Natural killer cell (primary cell): ENCODE measurements around the gene ZBTB40. TPM values are rescaled to one million over a fixed set of nuclear protein-coding genes. Genes with fewer than 3 reads are reported as not detected.

Experiments
- ATAC-seq, 3 donors: fragments of 150-1000 bp in 2 of 3; fragments of 200-7000 bp in 1 of 3; cut with Tn5 transposase; 1 replicate in 1 of 3; 2 replicates in 2 of 3; pipeline ENCODE4 v1.10.0; 2021; ENCODE audit warnings: mild to moderate bottlenecking in 2 of 3, moderate library complexity in 2 of 3
- DNase-seq, 2 donors: peaks; one replicate each; pipeline versions ENCODE4 v3.0.0 to v3.0.0-alpha.2; 2013 to 2021; ENCODE audit warnings: mixed read lengths in 1 of 2
- H3K27ac ChIP-seq: one replicate; pipeline ENCODE4 v1.5.1; 2013; ENCODE audit warnings: mild to moderate bottlenecking, low read length
- H3K27me3 ChIP-seq: one replicate; pipeline ENCODE4 v1.6.1; 2013; ENCODE audit warnings: low read length; ENCODE audit not compliant: control insufficient read depth, insufficient read depth
- H3K36me3 ChIP-seq: one replicate; pipeline ENCODE4 v1.6.1; 2013; ENCODE audit warnings: low read length; ENCODE audit not compliant: control insufficient read depth, insufficient read depth
- H3K4me1 ChIP-seq: one replicate; pipeline ENCODE4 v1.6.1; 2013; ENCODE audit warnings: low read length; ENCODE audit not compliant: control insufficient read depth, insufficient read depth
- H3K4me3 ChIP-seq: one replicate; pipeline ENCODE4 v1.5.1; 2013; ENCODE audit warnings: low read length
- H3K9me3 ChIP-seq: one replicate; pipeline ENCODE4 v1.6.1; 2013; ENCODE audit warnings: low read length; ENCODE audit not compliant: control insufficient read depth, insufficient read depth
- H3K27ac Mint-ChIP-seq, 2 donors: one replicate each; pipeline ENCODE4 v1.8.0; 2022; ENCODE audit warnings: mild to moderate bottlenecking in 2 of 2, mixed read lengths in 2 of 2, moderate library complexity in 1 of 2
- H3K27me3 Mint-ChIP-seq, 2 donors: one replicate each; pipeline ENCODE4 v1.8.0; 2022; ENCODE audit warnings: low read depth in 2 of 2, mixed read lengths in 2 of 2
- H3K36me3 Mint-ChIP-seq: one replicate; pipeline ENCODE4 v1.8.0; 2022; ENCODE audit warnings: mixed read lengths
- H3K4me1 Mint-ChIP-seq, 2 donors: one replicate each; pipeline ENCODE4 v1.8.0; 2022; ENCODE audit warnings: mixed read lengths in 2 of 2
- H3K4me3 Mint-ChIP-seq: one replicate; pipeline ENCODE4 v1.8.0; 2022; ENCODE audit warnings: mild to moderate bottlenecking, moderate library complexity, mixed read lengths
- H3K9me3 Mint-ChIP-seq, 2 donors: one replicate each; pipeline ENCODE4 v1.8.0; 2022; ENCODE audit warnings: mixed read lengths in 2 of 2
- WGBS: methylation state at CpG from one replicate; pipeline ENCODE4 v1.1.7; 2013; ENCODE audit warnings: missing lambda C conversion rate; ENCODE audit not compliant: insufficient coverage; 5-methylcytosine and 5-hydroxymethylcytosine counted together
- intact Hi-C: fragments of 100-400 bp; cut with micrococcal nuclease; formaldehyde crosslinking; loops from one replicate; pipeline ENCODE4 v1.14.2; 2022
- total RNA-seq, 4 donors: library from RNA; stranded (reverse); fragments of 120-200 nt in 1 of 4; gene quantifications; one replicate each; pipeline versions ENCODE4 v1.2.3 to v1.2.4, GENCODE V29; 2013 to 2022
- TF ChIP-seq, protein P1 (sequence below): fragments of 200-600 bp; IDR thresholded peaks from one replicate; pipeline ENCODE4 v1.8.0; 2022; ENCODE audit warnings: antibody characterized with exemption

The ZBTB40 gene
- total RNA-seq, 3 donors from 2014 or later (not counting 1 experiment from before 2014, with no cell fraction given): 32.9 to 37.6 (median 36.7) TPM

DNA sequence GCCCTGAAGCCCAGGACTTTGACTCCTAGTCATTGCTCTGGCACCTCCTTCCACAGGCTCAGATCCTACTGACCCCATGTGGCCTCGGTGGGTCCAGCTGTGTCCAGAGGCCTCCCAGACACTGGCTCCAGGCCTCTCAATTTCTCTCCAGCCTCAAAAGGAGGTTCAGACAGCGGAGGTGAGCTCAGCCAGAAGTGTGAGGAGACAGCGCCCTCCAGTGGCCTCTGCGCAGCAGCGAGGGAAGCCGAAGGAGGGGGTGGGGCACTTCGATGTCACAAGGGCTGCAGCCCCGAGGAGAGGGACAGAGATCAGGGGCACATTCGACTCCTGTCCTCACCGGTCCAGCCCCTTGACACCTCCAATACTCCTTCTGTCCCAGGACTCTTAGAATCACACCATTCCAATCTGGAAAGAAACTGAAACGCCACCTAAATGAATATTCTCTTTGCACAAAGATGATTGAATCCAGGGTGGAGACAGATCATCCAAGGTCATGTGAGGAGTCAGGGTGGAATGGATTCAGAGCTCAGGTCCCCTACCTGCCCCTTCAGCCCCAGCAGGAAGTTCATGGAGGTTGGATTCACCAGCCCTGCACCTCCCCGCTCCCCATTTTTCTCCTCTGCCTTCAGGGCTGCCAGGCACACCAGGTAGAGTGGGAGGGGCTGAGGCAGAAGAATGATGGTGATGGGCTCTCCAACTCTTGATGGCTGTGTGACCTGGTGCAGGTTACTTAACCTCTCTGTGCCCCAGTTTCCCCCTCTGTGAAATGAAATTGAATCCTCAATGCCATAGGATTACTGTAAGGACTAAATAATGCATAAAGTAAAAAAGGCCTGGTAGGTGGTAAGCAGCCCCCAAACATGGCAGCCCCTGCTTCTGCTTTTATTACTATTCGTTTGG, 34.8 kb upstream of the ZBTB40 start:
- no peak overlapping the region for H3K27ac Mint-ChIP-seq
- H3K9me3 ChIP-seq: no peaks in the 10 kb centered on the region
- H3K4me1 ChIP-seq: no peaks in the 10 kb centered on the region
- DNase-seq: peak; percentile 53 to 85
- TF ChIP-seq, protein P1, sequence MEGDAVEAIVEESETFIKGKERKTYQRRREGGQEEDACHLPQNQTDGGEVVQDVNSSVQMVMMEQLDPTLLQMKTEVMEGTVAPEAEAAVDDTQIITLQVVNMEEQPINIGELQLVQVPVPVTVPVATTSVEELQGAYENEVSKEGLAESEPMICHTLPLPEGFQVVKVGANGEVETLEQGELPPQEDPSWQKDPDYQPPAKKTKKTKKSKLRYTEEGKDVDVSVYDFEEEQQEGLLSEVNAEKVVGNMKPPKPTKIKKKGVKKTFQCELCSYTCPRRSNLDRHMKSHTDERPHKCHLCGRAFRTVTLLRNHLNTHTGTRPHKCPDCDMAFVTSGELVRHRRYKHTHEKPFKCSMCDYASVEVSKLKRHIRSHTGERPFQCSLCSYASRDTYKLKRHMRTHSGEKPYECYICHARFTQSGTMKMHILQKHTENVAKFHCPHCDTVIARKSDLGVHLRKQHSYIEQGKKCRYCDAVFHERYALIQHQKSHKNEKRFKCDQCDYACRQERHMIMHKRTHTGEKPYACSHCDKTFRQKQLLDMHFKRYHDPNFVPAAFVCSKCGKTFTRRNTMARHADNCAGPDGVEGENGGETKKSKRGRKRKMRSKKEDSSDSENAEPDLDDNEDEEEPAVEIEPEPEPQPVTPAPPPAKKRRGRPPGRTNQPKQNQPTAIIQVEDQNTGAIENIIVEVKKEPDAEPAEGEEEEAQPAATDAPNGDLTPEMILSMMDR: peak; percentile 72
- 18% methylated on average over 13 of the region's 13 CpGs for WGBS
- intact Hi-C loops: loop anchor here (10.0 kb wide), 1 partner anchor 312 kb away; no protein-coding TSS in a partner anchor
- no peak overlapping the region for H3K4me3 Mint-ChIP-seq
- no peaks in the 10 kb centered on the region for H3K36me3 ChIP-seq
- H3K4me1 Mint-ChIP-seq: no peaks in the 10 kb centered on the region
- no peak overlapping the region for H3K4me3 ChIP-seq
- peaks cover 2% of the 10 kb centered on the region for H3K27me3 ChIP-seq
- no peak overlapping the region for H3K27ac ChIP-seq
- peaks cover 28 to 33% of the 10 kb centered on the region in 2 donors for H3K27me3 Mint-ChIP-seq
- peak; percentile 74 to 86 (median 85) for ATAC-seq
- no peaks in the 10 kb centered on the region for H3K9me3 Mint-ChIP-seq
- no peaks in the 10 kb centered on the region for H3K36me3 Mint-ChIP-seq

DNA sequence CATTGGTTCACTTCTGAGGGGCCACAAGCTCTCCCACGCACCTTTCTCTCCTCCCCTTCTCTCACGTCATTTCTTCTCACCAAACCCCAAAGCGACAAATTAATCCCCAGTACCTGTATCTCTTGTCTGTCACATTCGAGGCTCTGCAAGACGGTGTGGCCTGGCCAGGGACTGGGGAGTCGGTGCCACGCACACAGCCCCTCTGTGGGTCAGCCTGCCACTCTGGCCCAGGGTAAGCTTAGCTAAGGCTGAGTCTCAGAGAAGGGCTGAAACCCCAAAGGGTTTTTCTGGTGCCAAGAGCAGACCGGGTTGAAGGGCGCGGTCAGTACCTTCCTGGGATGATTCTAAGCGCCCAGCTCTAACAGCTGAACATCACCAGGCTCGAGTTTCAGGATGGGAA, 34.2 kb upstream of the ZBTB40 start:
- Histone ChIP-seq H3K36me3 (no peaks in the 10 kb centered on the region), H3K9me3 (no peaks in the 10 kb centered on the region), H3K4me3 (no peak overlapping the region), H3K4me1 (no peaks in the 10 kb centered on the region), H3K27me3 (peaks cover 2% of the 10 kb centered on the region), H3K27ac (no peak overlapping the region)
- no peak overlapping the region for H3K4me3 Mint-ChIP-seq
- intact Hi-C loops: loop anchor here (10.0 kb wide), 1 partner anchor 313 kb away; no protein-coding TSS in a partner anchor
- H3K36me3 Mint-ChIP-seq: no peaks in the 10 kb centered on the region
- H3K27ac Mint-ChIP-seq: no peak overlapping the region
- TF ChIP-seq, protein P1: no peak
- no peaks in the 10 kb centered on the region for H3K9me3 Mint-ChIP-seq
- no peak for DNase-seq
- 82% methylated on average over 12 of the region's 12 CpGs for WGBS
- H3K27me3 Mint-ChIP-seq: peaks cover 28 to 37% of the 10 kb centered on the region in 2 donors
- H3K4me1 Mint-ChIP-seq: no peaks in the 10 kb centered on the region
- ATAC-seq: no peak

DNA sequence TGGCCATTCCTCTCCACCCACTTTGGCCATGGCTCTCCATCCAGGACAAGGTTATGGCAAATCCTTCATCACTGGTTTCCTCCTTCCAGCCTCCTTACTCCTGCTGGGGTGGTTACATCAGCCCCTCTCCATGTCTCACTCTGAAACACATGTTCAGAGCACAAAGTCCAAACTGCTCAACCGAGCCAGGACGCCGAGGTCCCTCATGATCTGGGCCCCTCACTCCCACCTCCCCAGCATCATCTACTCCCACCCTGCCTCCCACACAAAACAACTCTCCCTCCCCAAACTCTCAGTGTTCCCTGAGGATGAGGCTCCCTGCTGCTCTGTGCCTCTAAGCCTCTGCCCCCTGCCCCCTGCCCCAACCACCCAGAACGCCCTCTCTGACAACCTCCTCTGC, 33.3 kb upstream of the ZBTB40 start:
- Histone ChIP-seq H3K27ac (no peak overlapping the region), H3K4me1 (no peaks in the 10 kb centered on the region), H3K36me3 (no peaks in the 10 kb centered on the region), H3K27me3 (peaks cover 2% of the 10 kb centered on the region), H3K9me3 (no peaks in the 10 kb centered on the region), H3K4me3 (no peak overlapping the region)
- ATAC-seq: no peak
- TF ChIP-seq, protein P1: no peak
- no peak for DNase-seq
- H3K36me3 Mint-ChIP-seq: no peaks in the 10 kb centered on the region
- H3K4me1 Mint-ChIP-seq: no peaks in the 10 kb centered on the region
- no peak overlapping the region for H3K27ac Mint-ChIP-seq
- H3K4me3 Mint-ChIP-seq: no peak overlapping the region
- no peaks in the 10 kb centered on the region for H3K9me3 Mint-ChIP-seq
- peaks cover 28 to 37% of the 10 kb centered on the region in 2 donors for H3K27me3 Mint-ChIP-seq
- 75% methylated on average over 4 of the region's 4 CpGs for WGBS
- intact Hi-C loops: loop anchor here (10.0 kb wide), 1 partner anchor 314 kb away; no protein-coding TSS in a partner anchor
